H1 (cell line): Measurements from ENCODE around the gene KRT3. TPM values are rescaled to one million over a fixed set of nuclear protein-coding genes. Genes with fewer than 3 reads are reported as not detected.

Experiments used
- CTCF ChIA-PET: fragments of 300-600 bp; sonication (Branson Sonifier 250); formaldehyde crosslinking; loops from one replicate; lab custom pipeline; 2021; ENCODE audit not compliant: partially characterized antibody; lab: Charles Lee
- POLR2A ChIA-PET: fragments of 300-600 bp; sonication (Branson Sonifier 250); formaldehyde crosslinking; loops from one replicate; lab custom pipeline; 2021; ENCODE audit warnings: inconsistent platforms; ENCODE audit not compliant: partially characterized antibody; lab: Charles Lee
- DNase-seq, 2 experiments: peaks; one replicate each; pipeline versions ENCODE4 v3.0.0 to v3.0.0-alpha.2; 2010 to 2022; ENCODE audit warnings: low spot score in 2 of 2, low read depth in 1 of 2, mixed read lengths in 1 of 2
- FAIRE-seq: peaks from 2 replicates; lab custom pipeline; 2011; peaks lifted over from hg19 to GRCh38; lab: Jason Lieb, UNC
- H2AFZ ChIP-seq: 2 replicates; pipeline ENCODE4 v1.8.1; 2012; ENCODE audit warnings: low read length, inconsistent platforms
- H2AK5ac ChIP-seq: 2 replicates; pipeline ENCODE4 v1.6.1; 2013; ENCODE audit warnings: low read depth, low read length
- H2BK120ac ChIP-seq: replicated peaks from 2 replicates; pipeline ENCODE3; 2013; ENCODE audit warnings: low read depth, low read length, inconsistent platforms
- H2BK12ac ChIP-seq: 2 replicates; pipeline ENCODE4 v1.6.1; 2013; ENCODE audit warnings: low read depth, low read length
- H2BK15ac ChIP-seq: 2 replicates; pipeline ENCODE4 v1.6.1; 2013; ENCODE audit warnings: low read length
- H2BK20ac ChIP-seq: 2 replicates; pipeline ENCODE4 v1.6.1; 2013; ENCODE audit warnings: low read length
- H2BK5ac ChIP-seq: 2 replicates; pipeline ENCODE4 v1.6.1; 2013; ENCODE audit warnings: low read depth, low read length
- H3K14ac ChIP-seq: 2 replicates; pipeline ENCODE4 v1.6.1; 2013; ENCODE audit warnings: inconsistent platforms; ENCODE audit not compliant: insufficient read length
- H3K18ac ChIP-seq: 2 replicates; pipeline ENCODE4 v1.6.1; 2013; ENCODE audit warnings: low read length; ENCODE audit errors: extremely low read depth
- H3K23ac ChIP-seq: 2 replicates; pipeline ENCODE4 v1.6.1; 2013; ENCODE audit warnings: inconsistent platforms; ENCODE audit not compliant: insufficient read length
- H3K23me2 ChIP-seq: 2 replicates; pipeline ENCODE4 v1.6.1; 2013; ENCODE audit warnings: low read depth, low read length
- H3K27ac ChIP-seq: 2 replicates; pipeline ENCODE4 v1.6.1; 2011; ENCODE audit warnings: low read depth, low read length, inconsistent platforms
- H3K27me3 ChIP-seq, 4 experiments: replicated peaks in 1 of 4; 1 replicate in 1 of 4; 2 replicates in 3 of 4; pipeline versions ENCODE4 v1.6.1 to v1.8.1; 2011 to 2013; ENCODE audit warnings: low read length in 3 of 4, mild to moderate bottlenecking in 3 of 4, inconsistent platforms in 2 of 4, mixed read lengths in 2 of 4, moderate library complexity in 1 of 4; ENCODE audit not compliant: control insufficient read depth in 3 of 4, insufficient read depth in 3 of 4; ENCODE audit errors: extremely low read depth in 1 of 4
- H3K36me3 ChIP-seq, 4 experiments: 2 replicates each; pipeline versions ENCODE4 v1.6.1 to v1.8.1; 2011 to 2013; ENCODE audit warnings: mild to moderate bottlenecking in 4 of 4, low read length in 3 of 4, moderate library complexity in 2 of 4, control low read depth in 1 of 4, inconsistent platforms in 1 of 4; ENCODE audit not compliant: insufficient read depth in 4 of 4, control insufficient read depth in 2 of 4
- H3K4ac ChIP-seq: replicated peaks from 2 replicates; pipeline ENCODE3; 2013; ENCODE audit warnings: low read length, low read depth, mixed read lengths, inconsistent platforms; ENCODE audit not compliant: insufficient read length
- H3K4me1 ChIP-seq, 4 experiments: replicated peaks in 1 of 4; 1 replicate in 1 of 4; 2 replicates in 3 of 4; pipeline versions ENCODE4 v1.6.1 to v1.8.1; 2011 to 2013; ENCODE audit warnings: low read length in 3 of 4, inconsistent platforms in 2 of 4, mixed read lengths in 1 of 4; ENCODE audit not compliant: insufficient read depth in 4 of 4, control insufficient read depth in 3 of 4
- H3K4me2 ChIP-seq, 2 experiments: 2 replicates each; pipeline versions ENCODE4 v1.6.1 to v1.8.1; 2011 to 2013; ENCODE audit warnings: low read depth in 2 of 2, low read length in 2 of 2, control low read depth in 1 of 2, inconsistent platforms in 1 of 2, mild to moderate bottlenecking in 1 of 2; ENCODE audit not compliant: insufficient read depth in 1 of 2
- H3K4me3 ChIP-seq, 4 experiments: fragments of 200-600, 300-600 bp in 1 of 4; sonication (generic), shearing (Covaris generic), sonication (Bioruptor Twin) in 1 of 4; 2 replicates each; pipeline versions ENCODE4 v1.5.1 to v1.8.1; 2011 to 2016; ENCODE audit warnings: low read length in 4 of 4, low read depth in 3 of 4, control low read depth in 2 of 4, inconsistent platforms in 2 of 4, mild to moderate bottlenecking in 2 of 4, mixed read lengths in 1 of 4, moderate library complexity in 1 of 4; ENCODE audit not compliant: insufficient read depth in 2 of 4; ENCODE audit errors: extremely low read depth in 1 of 4
- H3K56ac ChIP-seq: replicated peaks from 2 replicates; pipeline ENCODE3; 2013; ENCODE audit warnings: low read depth, mild to moderate bottlenecking, mixed read lengths, low read length, inconsistent platforms; ENCODE audit not compliant: insufficient read length
- H3K79me1 ChIP-seq: 2 replicates; pipeline ENCODE4 v1.6.1; 2013; ENCODE audit warnings: low read depth, low read length, control low read depth
- H3K79me2 ChIP-seq, 2 experiments: 2 replicates each; pipeline versions ENCODE4 v1.6.1 to v1.8.1; 2012 to 2013; ENCODE audit warnings: low read length in 2 of 2, mild to moderate bottlenecking in 2 of 2, inconsistent platforms in 1 of 2; ENCODE audit not compliant: insufficient read depth in 2 of 2, control insufficient read depth in 1 of 2
- H3K9ac ChIP-seq, 4 experiments: replicated peaks in 1 of 4; 1 replicate in 1 of 4; 2 replicates in 3 of 4; pipeline versions ENCODE4 v1.6.1 to v1.8.1; 2011 to 2013; ENCODE audit warnings: low read depth in 3 of 4, low read length in 3 of 4, control low read depth in 2 of 4, mild to moderate bottlenecking in 2 of 4, moderate library complexity in 2 of 4, inconsistent platforms in 1 of 4; ENCODE audit errors: extremely low read depth in 1 of 4
- H3K9me3 ChIP-seq, 2 experiments: 2 replicates each; pipeline versions ENCODE4 v1.6.1 to v1.8.1; 2012 to 2013; ENCODE audit warnings: mild to moderate bottlenecking in 2 of 2, moderate library complexity in 2 of 2, control low read depth in 1 of 2, inconsistent platforms in 1 of 2, low read depth in 1 of 2, low read length in 1 of 2, mixed read lengths in 1 of 2; ENCODE audit not compliant: insufficient read depth in 2 of 2
- H4K20me1 ChIP-seq, 2 experiments: replicated peaks in 1 of 2; 2 replicates each; pipeline versions ENCODE3 to v1.8.1; 2011 to 2013; ENCODE audit warnings: inconsistent platforms in 2 of 2, low read length in 2 of 2, mild to moderate bottlenecking in 1 of 2; ENCODE audit not compliant: insufficient read depth in 2 of 2, control insufficient read depth in 1 of 2
- H4K5ac ChIP-seq: 2 replicates; pipeline ENCODE4 v1.6.1; 2013; ENCODE audit warnings: low read length, low read depth, mixed read lengths, inconsistent platforms; ENCODE audit not compliant: insufficient read length
- H4K8ac ChIP-seq: 2 replicates; pipeline ENCODE4 v1.8.0; 2013; ENCODE audit warnings: mild to moderate bottlenecking, moderate library complexity, low read length, inconsistent platforms; ENCODE audit not compliant: insufficient read depth; ENCODE audit errors: extremely low read depth
- H4K91ac ChIP-seq: replicated peaks from 2 replicates; pipeline ENCODE3; 2013; ENCODE audit warnings: low read length, mixed read lengths, inconsistent platforms; ENCODE audit not compliant: insufficient read length
- BRCA1 ChIP-seq: IDR thresholded peaks from 2 replicates; pipeline ENCODE4 v1.6.1; 2012; ENCODE audit warnings: low read depth, low read length, improper control_type of control experiment
- CBX5 ChIP-seq: fragments of 300-800, 300-1000 bp; sonication (generic); IDR thresholded peaks from 2 replicates; pipeline ENCODE4 v1.7.1; 2016; ENCODE audit warnings: antibody characterized with exemption, low read length, low read depth
- CTBP2 ChIP-seq: IDR thresholded peaks from 2 replicates; pipeline ENCODE4 v1.7.0; 2011; ENCODE audit warnings: borderline replicate concordance, mild to moderate bottlenecking, moderate library complexity, mixed read lengths, low read length; ENCODE audit not compliant: insufficient read depth, insufficient read length
- MAFK ChIP-seq: IDR thresholded peaks from 2 replicates; pipeline ENCODE4 v1.6.1; 2012; ENCODE audit warnings: low read depth, mild to moderate bottlenecking, improper control_type of control experiment, low read length
- SAP30 ChIP-seq: fragments of 300-600 bp; sonication (generic); IDR thresholded peaks from 2 replicates; pipeline ENCODE4 v1.7.1; 2012; ENCODE audit warnings: low read length, moderate library complexity, mild to moderate bottlenecking, inconsistent platforms; ENCODE audit not compliant: insufficient read depth, insufficient replicate concordance
- SUZ12 ChIP-seq: fragments of 200-600 bp; sonication (generic); IDR thresholded peaks from 2 replicates; pipeline ENCODE4 v1.6.1; 2012; ENCODE audit warnings: mild to moderate bottlenecking, inconsistent platforms, low read length, moderate library complexity, mixed read lengths
- TAF7 ChIP-seq: optimal IDR thresholded peaks from 2 replicates; pipeline ENCODE3; 2011; ENCODE audit warnings: low read depth, mild to moderate bottlenecking, inconsistent platforms, low read length, moderate library complexity, borderline replicate concordance
- WGBS, 2 experiments: shearing (Covaris generic) in 1 of 2; methylation state at CpG; one replicate each; pipeline versions ENCODE4 v1.1.6 to v1.1.7; 2013 to 2015; ENCODE audit warnings: low lambda C conversion rate in 2 of 2, mixed read lengths in 2 of 2, inconsistent platforms in 1 of 2, low coverage in 1 of 2, missing lambda C conversion rate in 1 of 2; ENCODE audit not compliant: insufficient replicate concordance in 2 of 2, insufficient coverage in 1 of 2, insufficient read length in 1 of 2; ENCODE audit errors: extremely low coverage in 1 of 2, missing lambda C conversion rate in 1 of 2; 5-methylcytosine and 5-hydroxymethylcytosine counted together
- polyA plus RNA-seq, 7 experiments: library from polyadenylated mRNA; depleted of rRNA in 3 of 7; stranded (reverse) in 5 of 7; unstranded in 2 of 7; fragments of >200 nt in 5 of 7; fragments of 200-250 nt in 2 of 7; gene quantifications; 1 replicate in 5 of 7; 2 replicates in 1 of 7; 4 replicates in 1 of 7; pipeline versions ENCODE4 v1.2.1 to v1.2.3, GENCODE V29; 2011 to 2013; ENCODE audit warnings: missing spikeins in 2 of 7, mixed read lengths in 2 of 7
- total RNA-seq: library from RNA; stranded (reverse); fragmentation: NEBNext Ultra II Directional; extraction: Animal tissue kit (Norgen Biotek cat#: 25700); gene quantifications from 2 replicates; pipeline ENCODE4 v1.2.1, GENCODE V29; 2021
- TF ChIP-seq, protein P1 (sequence below), 3 experiments: IDR thresholded peaks; 1 replicate in 2 of 3; 2 replicates in 1 of 3; pipeline versions ENCODE4 v1.5.1 to v1.6.1; 2011; ENCODE audit warnings: low read length in 3 of 3, mild to moderate bottlenecking in 3 of 3, inconsistent platforms in 2 of 3, low read depth in 1 of 3, moderate library complexity in 1 of 3; ENCODE audit not compliant: insufficient read depth in 1 of 3; ENCODE audit errors: control extremely low read depth in 1 of 3
- TF ChIP-seq, protein P2 (sequence below): IDR thresholded peaks from 2 replicates; pipeline ENCODE4 v1.6.1; 2011; ENCODE audit warnings: low read depth, mild to moderate bottlenecking, low read length; ENCODE audit not compliant: insufficient read depth

KRT3 gene
- total and polyA plus RNA-seq, 2 of the 8 experiments (the other 6 are each of a cell fraction or from before 2014, with no cell fraction given) = not detected

DNA sequence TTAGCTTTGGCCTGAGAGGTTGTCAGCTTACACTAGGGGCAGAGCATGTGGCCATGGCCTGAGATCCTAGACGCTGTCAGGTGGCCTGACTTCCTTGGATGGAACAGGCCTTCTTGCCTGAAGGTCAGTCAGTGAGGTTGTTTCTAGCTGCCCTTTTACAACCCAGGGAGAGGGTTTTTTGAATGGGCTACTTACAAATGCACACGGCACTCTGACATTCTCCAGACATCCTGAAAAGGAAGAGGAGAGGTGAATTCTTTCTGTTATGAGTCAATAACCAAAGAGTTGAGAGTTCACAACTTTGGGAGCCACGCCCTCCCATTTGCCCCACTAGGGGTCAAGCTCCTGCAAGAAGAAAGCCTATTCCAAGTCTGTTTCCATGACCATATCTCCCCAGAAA, 26.6 kb downstream of the KRT3 start:
- Histone ChIP-seq H3K27ac (no peak overlapping the region), H2BK20ac (no peak overlapping the region), H3K79me2 (no peaks in the 10 kb centered on the region), H3K36me3 (no peaks in the 10 kb centered on the region), H4K8ac (no peak overlapping the region), H2BK120ac (no peak overlapping the region), H3K79me1 (no peaks in the 10 kb centered on the region), H3K27me3 (0 out of 7 replicates have a peak, but pooled peaks cover 0 to 2% (median 0%) of the 10 kb centered on the region in 4 experiments), H3K4me3 (no peak overlapping the region), H4K5ac (no peak overlapping the region), H3K9me3 (no peaks in the 10 kb centered on the region), H2BK15ac (no peak overlapping the region), H3K9ac (no peak overlapping the region), H3K4ac (no peak overlapping the region), H2AFZ (no peak overlapping the region), H4K20me1 (no peaks in the 10 kb centered on the region), H3K56ac (no peak overlapping the region), H3K23ac (no peak overlapping the region), H4K91ac (no peak overlapping the region), H2AK5ac (no peak overlapping the region), H3K14ac (no peak overlapping the region), H2BK12ac (no peak overlapping the region), H3K23me2 (no peaks in the 10 kb centered on the region), H3K4me2 (no peak overlapping the region), H2BK5ac (no peak overlapping the region), H3K4me1 (no peaks in the 10 kb centered on the region), H3K18ac (no peak overlapping the region)
- FAIRE-seq (no peak), DNase-seq (no peak)
- CTCF ChIA-PET = interaction anchor here (1.2 to 1.7 kb wide), 4 partner anchors 9 to 54 kb away, joined by 3 to 4 read pairs (median 4); partner anchors contain the start of gene KRT3
- TF ChIP-seq MAFK (no peak), SAP30 (no peak), SUZ12 (no peak), CBX5 (no peak), BRCA1 (no peak), CTBP2 (no peak), TAF7 (no peak)
- TF ChIP-seq, protein P1, sequence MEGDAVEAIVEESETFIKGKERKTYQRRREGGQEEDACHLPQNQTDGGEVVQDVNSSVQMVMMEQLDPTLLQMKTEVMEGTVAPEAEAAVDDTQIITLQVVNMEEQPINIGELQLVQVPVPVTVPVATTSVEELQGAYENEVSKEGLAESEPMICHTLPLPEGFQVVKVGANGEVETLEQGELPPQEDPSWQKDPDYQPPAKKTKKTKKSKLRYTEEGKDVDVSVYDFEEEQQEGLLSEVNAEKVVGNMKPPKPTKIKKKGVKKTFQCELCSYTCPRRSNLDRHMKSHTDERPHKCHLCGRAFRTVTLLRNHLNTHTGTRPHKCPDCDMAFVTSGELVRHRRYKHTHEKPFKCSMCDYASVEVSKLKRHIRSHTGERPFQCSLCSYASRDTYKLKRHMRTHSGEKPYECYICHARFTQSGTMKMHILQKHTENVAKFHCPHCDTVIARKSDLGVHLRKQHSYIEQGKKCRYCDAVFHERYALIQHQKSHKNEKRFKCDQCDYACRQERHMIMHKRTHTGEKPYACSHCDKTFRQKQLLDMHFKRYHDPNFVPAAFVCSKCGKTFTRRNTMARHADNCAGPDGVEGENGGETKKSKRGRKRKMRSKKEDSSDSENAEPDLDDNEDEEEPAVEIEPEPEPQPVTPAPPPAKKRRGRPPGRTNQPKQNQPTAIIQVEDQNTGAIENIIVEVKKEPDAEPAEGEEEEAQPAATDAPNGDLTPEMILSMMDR (IDR thresholded peaks at IDR 0.05; ENCODE audit: control extremely low read depth in 1 of 3, insufficient read depth in 1 of 3, low read depth in 1 of 3, low read length in 3 of 3) = no peak
- TF ChIP-seq, protein P2, sequence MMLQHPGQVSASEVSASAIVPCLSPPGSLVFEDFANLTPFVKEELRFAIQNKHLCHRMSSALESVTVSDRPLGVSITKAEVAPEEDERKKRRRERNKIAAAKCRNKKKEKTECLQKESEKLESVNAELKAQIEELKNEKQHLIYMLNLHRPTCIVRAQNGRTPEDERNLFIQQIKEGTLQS = no peak
- 67% methylated on average over 3 of the region's 3 CpGs; no CpG with 5 or more reads in 1 of the 2 experiments for WGBS, 2 experiments
- POLR2A ChIA-PET = no interaction called here
